Keratinocyte (primary cell): ENCODE data around the gene ATG10.
"Not testable (repeated sequence)": the region's sequence is repeated elsewhere in the genome, so short reads cannot be mapped to it uniquely, and the experiment has no call there.

ENCODE experiments used
- EZH2 ChIP-seq: IDR thresholded peaks from one replicate; pipeline ENCODE4 v1.6.1; 2012; ENCODE audit warnings: inconsistent platforms, mild to moderate bottlenecking, low read length, moderate library complexity
- TF ChIP-seq, protein P1 (sequence below), 3 experiments: IDR thresholded peaks in 1 of 3; conservative IDR thresholded peaks in 1 of 3; optimal IDR thresholded peaks in 1 of 3; 2 replicates in 2 of 3; 3 replicates in 1 of 3; pipeline versions ENCODE3 to v1.5.1; 2011; ENCODE audit warnings: low read length in 3 of 3, mild to moderate bottlenecking in 3 of 3, moderate library complexity in 2 of 3, control low read depth in 1 of 3, inconsistent platforms in 1 of 3; ENCODE audit not compliant: insufficient read depth in 2 of 3; ENCODE audit errors: extremely low read depth in 1 of 3

DNA sequence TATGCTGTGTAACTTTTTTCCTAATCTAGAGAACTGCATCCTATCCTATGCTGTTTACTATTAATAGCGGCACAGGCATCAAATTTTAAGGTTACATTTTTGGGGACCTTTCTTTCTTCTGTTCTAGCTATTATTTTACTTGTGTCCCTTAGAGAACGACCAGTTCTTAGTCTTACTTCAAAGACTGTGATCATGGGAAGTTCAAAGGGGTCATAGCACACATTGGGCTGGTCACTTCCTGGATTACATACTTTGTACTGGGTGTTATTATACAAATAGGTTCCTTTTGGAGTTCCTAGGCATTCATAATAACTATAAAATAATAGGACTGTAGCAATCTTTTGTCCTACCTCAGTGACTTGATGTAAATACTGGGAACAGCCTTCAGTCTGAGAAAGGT lies 297.5 kb downstream of the ATG10 start:
- TF ChIP-seq, protein P1, sequence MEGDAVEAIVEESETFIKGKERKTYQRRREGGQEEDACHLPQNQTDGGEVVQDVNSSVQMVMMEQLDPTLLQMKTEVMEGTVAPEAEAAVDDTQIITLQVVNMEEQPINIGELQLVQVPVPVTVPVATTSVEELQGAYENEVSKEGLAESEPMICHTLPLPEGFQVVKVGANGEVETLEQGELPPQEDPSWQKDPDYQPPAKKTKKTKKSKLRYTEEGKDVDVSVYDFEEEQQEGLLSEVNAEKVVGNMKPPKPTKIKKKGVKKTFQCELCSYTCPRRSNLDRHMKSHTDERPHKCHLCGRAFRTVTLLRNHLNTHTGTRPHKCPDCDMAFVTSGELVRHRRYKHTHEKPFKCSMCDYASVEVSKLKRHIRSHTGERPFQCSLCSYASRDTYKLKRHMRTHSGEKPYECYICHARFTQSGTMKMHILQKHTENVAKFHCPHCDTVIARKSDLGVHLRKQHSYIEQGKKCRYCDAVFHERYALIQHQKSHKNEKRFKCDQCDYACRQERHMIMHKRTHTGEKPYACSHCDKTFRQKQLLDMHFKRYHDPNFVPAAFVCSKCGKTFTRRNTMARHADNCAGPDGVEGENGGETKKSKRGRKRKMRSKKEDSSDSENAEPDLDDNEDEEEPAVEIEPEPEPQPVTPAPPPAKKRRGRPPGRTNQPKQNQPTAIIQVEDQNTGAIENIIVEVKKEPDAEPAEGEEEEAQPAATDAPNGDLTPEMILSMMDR (optimal IDR thresholded peaks at IDR 0.05 in 1 of 3, IDR thresholded peaks at IDR 0.05 in 1 of 3, conservative IDR thresholded peaks at IDR 0.05 in 1 of 3; ENCODE audit: extremely low read depth in 1 of 3, insufficient read depth in 2 of 3, low read length in 3 of 3) = not testable (repeated sequence)
- not testable (repeated sequence) for TF ChIP-seq EZH2
